Effector CD8-positive, alpha-beta T cell (primary cell): Measurements from ENCODE around the gene MYO18B.

Experiments
- DNase-seq: peaks from one replicate; lab custom pipeline; 2025; lab: John Stamatoyannopoulos, UW

Gene MYO18B

GRCh38 chr22:25853501-25854284, 111.7 kb downstream of the MYO18B start:
- DNase-seq = no peak

DNA sequence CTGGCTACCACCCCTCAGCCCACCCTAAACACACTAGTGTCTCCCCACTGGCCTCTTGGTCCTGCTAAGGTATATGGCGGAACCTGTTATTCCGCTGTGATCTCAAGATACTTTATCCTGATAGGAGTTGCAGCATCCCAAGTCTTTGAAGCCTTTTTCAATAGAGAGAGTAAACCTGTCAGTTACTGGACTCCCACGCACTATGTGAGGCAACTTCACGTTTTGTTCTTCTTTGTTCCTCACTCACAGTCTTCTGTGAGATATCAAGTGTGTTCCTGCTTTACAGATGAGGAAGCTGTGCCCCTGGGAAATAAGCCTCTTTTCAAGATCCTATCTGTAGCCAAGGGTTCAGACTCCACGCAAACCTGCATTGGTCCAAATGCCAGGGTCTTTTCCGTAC, 127.8 kb downstream of the MYO18B start:
- DNase-seq = no peak

DNA sequence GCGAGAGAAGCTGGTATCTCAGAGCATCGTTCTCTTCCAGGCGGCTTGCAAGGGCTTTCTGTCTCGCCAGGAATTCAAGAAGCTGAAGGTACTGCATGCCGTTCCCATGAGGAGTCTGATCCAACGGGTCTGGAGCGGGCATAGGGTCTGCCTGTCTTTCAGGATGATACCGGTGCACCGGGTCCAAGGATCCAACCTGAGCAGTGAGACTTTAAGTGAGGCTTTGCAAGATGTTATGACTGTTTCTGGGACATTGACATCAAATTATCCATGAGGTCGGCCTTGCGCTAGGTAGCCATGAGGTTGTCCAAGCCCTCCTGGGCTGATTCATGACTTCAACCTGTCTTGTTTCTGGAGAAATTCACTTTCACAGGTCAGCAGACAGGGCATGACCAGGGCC, 132.3 kb downstream of the MYO18B start:
- no peak for DNase-seq

DNA sequence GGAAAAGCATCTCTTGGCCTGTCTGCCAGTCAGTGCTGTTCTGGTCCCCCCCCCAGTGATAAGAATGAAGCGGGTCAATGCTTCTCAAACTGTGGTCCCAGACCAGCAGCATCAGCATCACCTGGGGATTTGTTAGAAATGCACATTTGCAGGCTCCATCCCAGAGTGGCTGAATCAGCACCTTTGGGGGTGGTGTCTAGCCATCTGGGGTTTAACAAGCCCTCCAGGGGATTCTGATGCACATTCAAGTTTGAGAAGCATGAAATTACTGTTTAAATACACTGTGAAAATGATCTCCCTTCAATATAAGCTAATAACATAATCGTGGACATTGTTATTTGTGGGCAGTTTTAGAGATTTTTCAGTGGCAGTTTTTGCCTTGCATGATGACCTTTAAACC, 133.5 kb downstream of the MYO18B start:
- DNase-seq = no peak

DNA sequence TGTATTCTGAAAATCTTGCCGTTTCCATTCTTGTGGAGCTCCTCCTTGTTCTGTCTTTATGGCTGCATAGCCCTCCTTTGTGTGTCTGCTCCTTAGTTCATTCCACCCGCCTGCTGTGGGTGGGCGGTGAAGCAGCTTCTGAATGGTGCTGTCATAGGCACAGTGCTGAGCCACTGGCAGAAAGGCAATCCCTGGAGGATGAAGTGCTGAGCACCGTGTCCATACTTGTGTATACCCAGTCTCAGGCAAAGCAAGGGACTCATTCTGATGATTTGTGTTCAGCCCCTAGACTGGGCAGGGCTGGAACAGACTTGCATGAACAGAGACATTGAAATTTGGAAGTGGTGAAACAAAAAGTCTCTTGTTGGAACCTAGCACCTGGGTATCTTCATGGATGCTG, 134.9 kb downstream of the MYO18B start:
- no peak for DNase-seq

GRCh38 chr22:25878933-25879332, 136.9 kb downstream of the MYO18B start:
- DNase-seq = no peak

DNA sequence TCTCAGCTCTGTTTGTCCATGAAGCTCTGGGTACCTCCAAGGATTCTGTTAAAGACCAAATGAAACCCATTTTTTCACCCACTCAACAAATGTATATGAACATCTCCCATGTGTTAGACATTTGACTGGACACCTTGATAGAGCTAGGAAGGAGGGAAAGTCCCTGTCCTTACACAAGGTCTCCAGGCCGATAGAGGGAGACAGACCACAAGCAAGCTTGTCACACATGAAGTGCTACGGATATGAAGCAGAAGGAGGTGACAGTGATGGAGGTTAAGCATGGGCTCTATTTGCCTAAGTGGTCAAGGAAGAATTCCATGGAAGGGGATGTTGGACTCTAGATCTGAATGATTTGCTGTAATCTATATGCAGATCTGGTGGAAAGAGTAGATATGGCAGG, 138.5 kb downstream of the MYO18B start:
- no peak for DNase-seq

- DNase-seq = no peak
These were observed 139.3 kb downstream of the MYO18B start for GRCh38 chr22:25881210-25881755.

DNA sequence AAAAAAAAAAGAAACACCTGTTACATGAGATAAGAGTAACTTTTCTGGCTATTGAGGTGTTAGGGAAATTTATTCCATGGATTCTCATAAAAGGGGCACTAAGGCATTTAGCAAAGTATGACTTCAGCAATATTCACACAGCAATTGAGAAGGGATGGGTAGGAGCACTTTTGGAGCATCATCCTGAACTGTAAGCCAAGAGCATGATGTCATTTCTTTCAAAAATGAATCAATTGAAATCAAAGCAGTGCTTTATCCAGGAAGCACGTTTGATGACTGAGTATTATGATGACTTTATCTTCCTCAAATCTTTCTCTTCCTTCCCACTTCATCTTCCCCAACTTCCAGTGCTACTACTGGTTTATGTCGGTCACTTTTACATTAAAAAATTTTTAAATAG, 140.4 kb downstream of the MYO18B start:
- no peak for DNase-seq

GRCh38 chr22:25883482-25884033, 141.6 kb downstream of the MYO18B start:
- DNase-seq = no peak

GRCh38 chr22:25884121-25884520, 142.1 kb downstream of the MYO18B start:
- no peak for DNase-seq

DNA sequence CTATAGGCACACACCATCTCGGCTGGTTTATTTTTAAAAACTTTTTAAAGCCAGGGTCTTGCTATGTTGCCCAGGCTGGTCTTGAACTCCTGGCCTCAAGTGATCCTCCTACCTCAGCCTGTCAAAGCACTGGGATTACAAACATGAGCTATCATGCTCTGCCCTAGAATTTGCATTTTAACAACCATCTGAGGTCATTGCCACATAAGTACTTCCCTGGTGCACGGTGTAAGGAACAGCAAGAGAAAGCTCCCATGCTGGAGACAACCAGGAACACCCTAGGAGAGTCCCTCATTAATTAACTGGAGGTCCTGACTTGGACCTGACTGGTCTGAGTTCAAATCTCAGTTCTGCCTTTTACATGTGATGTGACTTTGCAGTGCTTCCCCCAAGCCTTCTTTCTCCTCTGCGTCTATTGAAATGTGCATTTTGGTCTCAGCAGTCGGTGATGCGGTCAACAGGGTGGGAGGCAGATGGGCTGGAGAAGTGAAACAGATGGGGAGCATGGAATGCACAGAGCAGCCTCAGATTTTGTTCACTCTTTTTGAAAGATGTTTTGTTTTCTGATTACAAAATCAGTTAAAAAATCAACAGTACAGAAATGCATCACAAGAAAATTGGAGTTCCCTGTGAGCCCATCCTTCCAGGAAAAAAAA, 146.5 kb downstream of the MYO18B start:
- no peak for DNase-seq

DNA sequence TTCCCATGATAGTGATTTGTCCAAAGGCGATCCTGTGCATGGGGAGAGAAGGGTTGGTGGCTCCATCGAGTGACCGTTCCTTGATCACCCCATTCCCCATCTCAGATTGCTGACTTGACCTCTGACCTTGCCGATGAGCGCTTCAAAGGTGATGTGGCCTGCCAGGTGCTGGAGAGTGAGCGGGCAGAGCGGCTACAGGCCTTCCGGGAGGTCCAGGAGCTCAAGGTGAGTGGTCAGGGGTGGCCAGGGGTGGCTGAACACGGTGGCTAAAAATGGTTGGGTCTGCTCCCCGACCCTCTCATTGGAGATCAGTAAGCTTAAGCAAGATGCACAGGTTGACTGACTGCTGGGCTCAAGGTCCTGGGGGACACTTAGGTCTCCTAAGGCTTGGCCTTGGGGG, 148.7 kb downstream of the MYO18B start:
- no peak for DNase-seq

DNA sequence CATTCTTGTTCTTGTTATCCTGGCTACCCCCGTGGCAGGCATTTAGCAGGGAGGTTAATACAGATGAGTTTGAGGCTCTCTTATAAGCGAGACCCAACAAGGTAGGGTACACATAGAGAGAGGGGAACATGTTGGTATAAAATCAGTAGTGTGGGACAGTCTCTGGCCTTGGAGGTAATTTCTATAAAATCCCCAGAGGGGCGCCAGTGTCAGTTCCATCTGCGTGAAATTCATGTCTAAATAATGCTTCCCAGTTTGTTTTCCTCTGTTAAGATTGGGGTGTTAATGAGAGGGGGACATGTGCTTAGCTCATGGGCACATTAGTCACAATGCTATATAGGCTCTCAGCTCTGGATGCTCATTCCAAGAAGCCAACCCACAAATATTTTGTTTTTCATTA, 150.7 kb downstream of the MYO18B start:
- no peak for DNase-seq

GRCh38 chr22:25895678-25896077, 153.7 kb downstream of the MYO18B start:
- no peak for DNase-seq

DNA sequence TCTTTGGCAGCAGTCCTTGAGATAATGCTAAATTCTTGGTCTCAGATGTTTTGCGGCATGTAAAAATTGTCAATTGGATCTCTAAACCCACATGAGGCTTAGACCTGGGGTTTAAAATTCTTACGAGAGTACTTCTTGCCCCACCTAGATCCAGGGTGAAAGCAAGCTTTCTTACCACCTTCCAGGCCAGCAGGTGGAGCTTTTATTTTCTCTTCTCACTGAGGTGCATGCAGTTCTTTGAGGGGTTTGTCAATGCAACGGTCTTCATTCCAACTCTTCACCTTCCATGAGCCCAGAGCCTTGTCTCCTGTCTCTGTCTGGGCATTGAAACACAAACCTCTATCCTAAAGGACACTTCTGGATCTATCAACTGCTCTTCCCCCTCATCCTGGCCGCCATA, 154.1 kb downstream of the MYO18B start:
- DNase-seq = no peak

DNA sequence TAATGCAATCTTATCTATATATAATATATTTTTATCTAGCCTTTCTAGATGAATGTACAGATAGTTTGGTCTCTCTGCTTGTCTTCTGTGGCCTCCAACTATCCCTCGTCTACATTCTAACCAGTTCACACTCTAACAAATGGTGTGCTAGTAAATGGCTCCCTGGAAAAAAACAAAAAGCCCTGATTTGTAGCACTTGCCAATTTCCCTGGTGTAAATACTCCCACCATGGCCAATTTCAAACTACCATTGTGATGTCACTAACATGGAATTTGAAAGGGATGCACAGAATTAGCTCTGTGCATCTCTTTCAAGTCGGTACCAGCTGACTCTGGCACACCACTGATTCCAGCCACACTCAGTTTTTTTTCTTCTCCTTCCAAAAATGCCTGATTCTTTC, 154.6 kb downstream of the MYO18B start:
- no peak for DNase-seq

GRCh38 chr22:25898707-25899365, 156.8 kb downstream of the MYO18B start:
- no peak for DNase-seq

DNA sequence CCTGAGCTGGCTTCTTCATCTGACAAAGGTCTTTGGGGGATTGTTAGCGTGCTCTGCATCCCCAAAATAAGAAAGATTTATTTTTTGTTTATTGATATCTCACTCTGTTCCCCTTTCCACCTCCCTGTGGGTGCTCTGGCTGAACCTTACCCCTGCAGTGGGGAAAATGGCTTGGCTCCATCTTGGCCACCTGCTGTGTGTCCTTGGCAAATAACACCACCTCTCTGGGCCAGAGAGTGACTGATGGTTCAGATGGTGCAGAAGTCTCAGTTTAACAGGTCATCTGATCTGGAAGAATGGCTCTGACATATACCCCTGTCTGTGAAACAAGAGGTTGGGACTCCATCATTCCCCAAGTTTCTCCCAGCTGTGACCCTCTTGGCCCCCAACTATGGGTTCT, 157.6 kb downstream of the MYO18B start:
- DNase-seq = no peak

DNA sequence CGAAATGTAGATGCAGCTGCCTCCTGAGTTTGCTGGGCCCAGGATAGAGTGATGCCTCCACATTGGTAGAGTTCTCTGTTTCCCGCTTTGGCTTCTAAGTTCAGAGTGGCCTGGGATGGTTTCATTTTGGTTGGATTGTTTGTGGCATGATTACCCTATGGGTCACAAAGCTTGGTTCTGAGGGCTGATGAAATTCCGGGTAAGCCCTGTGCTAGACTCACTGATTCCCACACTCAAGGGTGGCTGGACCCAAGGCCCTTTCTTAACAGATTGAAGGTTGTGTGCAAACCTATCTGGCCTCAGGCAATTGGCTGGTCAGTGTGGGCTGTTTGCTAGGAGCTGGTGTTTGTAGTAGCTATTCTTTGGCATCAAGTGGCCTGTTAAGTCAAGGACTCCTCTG, 158.4 kb downstream of the MYO18B start:
- DNase-seq = no peak

DNA sequence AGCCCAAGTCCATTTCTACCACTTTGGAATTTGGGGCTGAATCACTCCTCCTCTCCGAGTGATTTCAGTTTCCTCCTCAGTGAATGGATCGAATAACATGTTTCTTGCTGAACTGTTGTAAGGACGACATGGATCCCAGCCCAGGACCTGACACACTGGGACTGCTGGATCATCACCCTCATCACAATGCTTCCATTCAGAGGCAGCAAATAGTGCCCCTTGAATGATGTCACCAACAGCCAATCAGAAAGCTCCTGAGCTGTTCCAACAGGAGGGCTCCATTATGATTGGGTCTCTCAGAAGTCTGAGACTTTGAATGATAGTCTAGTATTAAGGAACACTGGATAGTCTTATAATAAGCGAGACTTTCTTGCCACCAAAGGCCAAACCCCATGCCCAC, 158.9 kb downstream of the MYO18B start:
- no peak for DNase-seq

GRCh38 chr22:25902402-25902801, 160.4 kb downstream of the MYO18B start:
- no peak for DNase-seq

DNA sequence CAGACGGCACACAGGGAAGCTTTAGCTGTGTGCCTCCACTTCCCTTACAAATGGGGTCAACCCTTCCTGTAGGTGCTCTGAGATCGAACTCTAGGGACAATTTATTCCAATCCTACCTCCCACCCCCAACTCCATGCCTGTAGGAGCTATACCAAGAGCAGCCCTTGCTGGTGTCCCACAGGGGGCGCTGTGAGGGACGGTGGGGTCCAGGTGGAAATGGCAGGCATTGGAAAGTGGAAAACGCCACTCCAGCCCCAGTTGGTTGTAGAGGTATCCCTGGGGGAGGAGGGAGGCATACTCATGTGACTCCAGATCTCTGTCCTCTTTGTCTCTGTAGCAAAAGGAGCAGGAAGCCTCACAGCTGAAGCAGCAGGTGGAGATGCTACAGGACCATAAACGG, 161.3 kb downstream of the MYO18B start:
- no peak for DNase-seq
